Nephron (organoid): ENCODE results near the gene COMMD3.

Experiments used
- H3K27ac Mint-ChIP-seq, 3 experiments: 2 replicates each; pipeline ENCODE4 v1.8.0; 2020; ENCODE audit warnings: mixed read lengths in 3 of 3, mild to moderate bottlenecking in 2 of 3, moderate library complexity in 1 of 3
- H3K27me3 Mint-ChIP-seq: 2 replicates; pipeline ENCODE4 v1.8.0; 2021; ENCODE audit warnings: low read depth, mild to moderate bottlenecking, moderate library complexity, mixed read lengths
- H3K36me3 Mint-ChIP-seq: 2 replicates; pipeline ENCODE4 v1.8.0; 2020; ENCODE audit warnings: low read depth, mixed read lengths
- H3K4me1 Mint-ChIP-seq: 2 replicates; pipeline ENCODE4 v1.8.0; 2020; ENCODE audit warnings: mixed read lengths
- H3K4me3 Mint-ChIP-seq, 3 experiments: 2 replicates each; pipeline ENCODE4 v1.8.0; 2020; ENCODE audit warnings: mild to moderate bottlenecking in 3 of 3, mixed read lengths in 3 of 3, moderate library complexity in 2 of 3
- H3K9me3 Mint-ChIP-seq: 2 replicates; pipeline ENCODE4 v1.8.0; 2020; ENCODE audit warnings: mixed read lengths
- TF ChIP-seq, protein P1 (sequence below), 3 experiments: fragments of 200-600 bp; sonication (generic); IDR thresholded peaks; one replicate each; pipeline ENCODE4 v1.5.0; 2021; ENCODE audit warnings: antibody characterized with exemption in 3 of 3; ENCODE audit not compliant: unreplicated experiment in 3 of 3

COMMD3 gene

GRCh38 chr10:22342421-22342820 is 26.2 kb downstream of the COMMD3 start:
- Mint-ChIP-seq H3K27ac (no peak overlapping the region), H3K9me3 (peaks cover 6% of the 10 kb centered on the region), H3K4me3 (peak overlapping the region; percentile 54 to 80 (median 63)), H3K4me1 (peaks cover 43% of the 10 kb centered on the region), H3K36me3 (no peaks in the 10 kb centered on the region), H3K27me3 (peaks cover 95% of the 10 kb centered on the region)
- TF ChIP-seq, protein P1, sequence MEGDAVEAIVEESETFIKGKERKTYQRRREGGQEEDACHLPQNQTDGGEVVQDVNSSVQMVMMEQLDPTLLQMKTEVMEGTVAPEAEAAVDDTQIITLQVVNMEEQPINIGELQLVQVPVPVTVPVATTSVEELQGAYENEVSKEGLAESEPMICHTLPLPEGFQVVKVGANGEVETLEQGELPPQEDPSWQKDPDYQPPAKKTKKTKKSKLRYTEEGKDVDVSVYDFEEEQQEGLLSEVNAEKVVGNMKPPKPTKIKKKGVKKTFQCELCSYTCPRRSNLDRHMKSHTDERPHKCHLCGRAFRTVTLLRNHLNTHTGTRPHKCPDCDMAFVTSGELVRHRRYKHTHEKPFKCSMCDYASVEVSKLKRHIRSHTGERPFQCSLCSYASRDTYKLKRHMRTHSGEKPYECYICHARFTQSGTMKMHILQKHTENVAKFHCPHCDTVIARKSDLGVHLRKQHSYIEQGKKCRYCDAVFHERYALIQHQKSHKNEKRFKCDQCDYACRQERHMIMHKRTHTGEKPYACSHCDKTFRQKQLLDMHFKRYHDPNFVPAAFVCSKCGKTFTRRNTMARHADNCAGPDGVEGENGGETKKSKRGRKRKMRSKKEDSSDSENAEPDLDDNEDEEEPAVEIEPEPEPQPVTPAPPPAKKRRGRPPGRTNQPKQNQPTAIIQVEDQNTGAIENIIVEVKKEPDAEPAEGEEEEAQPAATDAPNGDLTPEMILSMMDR (IDR thresholded peaks at IDR 0.05; ENCODE audit: unreplicated experiment in 3 of 3): no peak

- H3K9me3 Mint-ChIP-seq: peaks cover 6% of the 10 kb centered on the region
Measured at GRCh38 chr10:22343731-22344130, 27.5 kb downstream of the COMMD3 start.

GRCh38 chr10:22344249-22344648 is 28.1 kb downstream of the COMMD3 start:
- H3K9me3 Mint-ChIP-seq: peaks cover 6% of the 10 kb centered on the region
- TF ChIP-seq, protein P1 (IDR thresholded peaks at IDR 0.05; ENCODE audit: unreplicated experiment in 3 of 3): no peak
- peaks cover 41% of the 10 kb centered on the region for H3K4me1 Mint-ChIP-seq
- H3K36me3 Mint-ChIP-seq: no peaks in the 10 kb centered on the region
- peak overlapping the region; percentile 31 to 59 (median 57) for H3K4me3 Mint-ChIP-seq
- peaks cover 93% of the 10 kb centered on the region for H3K27me3 Mint-ChIP-seq
- no peak overlapping the region for H3K27ac Mint-ChIP-seq

More at GRCh38 chr10:22343731-22344130, 27.5 kb downstream of the COMMD3 start:
- Mint-ChIP-seq H3K27ac (no peak overlapping the region), H3K36me3 (no peaks in the 10 kb centered on the region), H3K4me1 (peaks cover 41% of the 10 kb centered on the region), H3K27me3 (peaks cover 93% of the 10 kb centered on the region), H3K4me3 (peak overlapping the region in 1 of 3 experiments; percentile 53)
- TF ChIP-seq, protein P1 (IDR thresholded peaks at IDR 0.05; ENCODE audit: unreplicated experiment in 3 of 3): no peak

GRCh38 chr10:22344781-22345300 is 28.7 kb downstream of the COMMD3 start:
- peaks cover 41% of the 10 kb centered on the region for H3K4me1 Mint-ChIP-seq
- H3K4me3 Mint-ChIP-seq: peak overlapping the region; percentile 31 to 59 (median 57)
- H3K27ac Mint-ChIP-seq: no peak overlapping the region
- peaks cover 6% of the 10 kb centered on the region for H3K9me3 Mint-ChIP-seq
- no peaks in the 10 kb centered on the region for H3K36me3 Mint-ChIP-seq
- TF ChIP-seq, protein P1 (IDR thresholded peaks at IDR 0.05; ENCODE audit: unreplicated experiment in 3 of 3): no peak
- H3K27me3 Mint-ChIP-seq: peaks cover 89% of the 10 kb centered on the region

- peaks cover 36% of the 10 kb centered on the region for H3K4me1 Mint-ChIP-seq
- peaks cover 84% of the 10 kb centered on the region for H3K27me3 Mint-ChIP-seq
- peaks cover 6% of the 10 kb centered on the region for H3K9me3 Mint-ChIP-seq
- no peaks in the 10 kb centered on the region for H3K36me3 Mint-ChIP-seq
- H3K27ac Mint-ChIP-seq: no peak within 1 kb of the TSS
- TF ChIP-seq, protein P1 (IDR thresholded peaks at IDR 0.05; ENCODE audit: unreplicated experiment in 3 of 3): no peak
- peak within 1 kb of the TSS; percentile 59 to 78 (median 63) for H3K4me3 Mint-ChIP-seq
Measured at GRCh38 chr10:22345301-22346095, 29.3 kb downstream of the COMMD3 start, which contains the start of gene SPAG6. SPAG6 (plus strand) TSS chr10:22345496; CDS start chr10:22345612, 116 bp downstream.
